NCI-H345 treated with DMSO at 0.1 percent for 48 hours (cell line): ENCODE data around the gene WNT8B.
A peak's percentile ranks its signal among the peaks of the same experiment; 100 is the strongest.

Experiments
- DNase-seq: peaks from one replicate; lab custom pipeline; 2025; ENCODE audit not compliant: unreplicated experiment; lab: John Stamatoyannopoulos, UW

Gene WNT8B

GRCh38 chr10:100462709-100463108, at the start of gene WNT8B:
WNT8B (plus strand) TSS chr10:100463009; CDS start chr10:100463169, 160 bp downstream.
- no peak for DNase-seq

GRCh38 chr10:100413173-100413572, 49.6 kb upstream of the WNT8B start:
- no peak for DNase-seq

GRCh38 chr10:100419911-100420449, 42.8 kb upstream of the WNT8B start:
- DNase-seq = no peak

- no peak for DNase-seq
These were observed 35.4 kb upstream of the WNT8B start for GRCh38 chr10:100427374-100427773.

- peak; percentile 74 for DNase-seq
These were observed 29.3 kb upstream of the WNT8B start for GRCh38 chr10:100433253-100434240.

- DNase-seq = no peak
These were observed 26.6 kb upstream of the WNT8B start for GRCh38 chr10:100436255-100436654.

GRCh38 chr10:100438674-100439315, 24.0 kb upstream of the WNT8B start:
- DNase-seq = no peak

GRCh38 chr10:100442548-100442947, 20.3 kb upstream of the WNT8B start:
- no peak for DNase-seq

GRCh38 chr10:100446130-100446761, 16.6 kb upstream of the WNT8B start:
- no peak for DNase-seq

GRCh38 chr10:100447663-100448062, 15.1 kb upstream of the WNT8B start:
- DNase-seq = no peak

- no peak for DNase-seq
These were observed 13.9 kb upstream of the WNT8B start for GRCh38 chr10:100448951-100449350.

- no peak for DNase-seq
These were observed 5.5 kb downstream of the WNT8B start for GRCh38 chr10:100468322-100468721.

GRCh38 chr10:100468978-100469377, 6.2 kb downstream of the WNT8B start:
- DNase-seq = no peak

GRCh38 chr10:100469756-100470155, 6.9 kb downstream of the WNT8B start:
- no peak for DNase-seq

- no peak for DNase-seq
These were observed 7.6 kb downstream of the WNT8B start for GRCh38 chr10:100470367-100470766.

- no peak for DNase-seq
These were observed 15.2 kb downstream of the WNT8B start for GRCh38 chr10:100477970-100478369.

- no peak for DNase-seq
These were observed 16.2 kb downstream of the WNT8B start for GRCh38 chr10:100479037-100479436.

GRCh38 chr10:100480002-100480401, 17.2 kb downstream of the WNT8B start:
- DNase-seq = no peak

- DNase-seq = peak; percentile 61
These were observed 18.8 kb downstream of the WNT8B start for GRCh38 chr10:100481462-100482081.

GRCh38 chr10:100482181-100482833, 19.5 kb downstream of the WNT8B start:
- DNase-seq = peak; percentile 22
